Right lobe of liver (tissue), 4 donors: ENCODE measurements around the gene FGGY.

ENCODE experiments used
- POLR2A ChIP-seq: fragments of 450-650 bp; IDR thresholded peaks from one replicate; pipeline ENCODE4 v1.6.1; 2017; ENCODE audit warnings: antibody characterized with exemption, mild to moderate bottlenecking
- TF ChIP-seq, protein P1 (sequence below), 4 donors: fragments of 200-600 bp in 3 of 4; fragments of 450-650 bp in 1 of 4; IDR thresholded peaks; one replicate each; pipeline versions ENCODE4 v1.5.1 to v1.8.0; 2016 to 2022; ENCODE audit warnings: antibody characterized with exemption in 4 of 4, mild to moderate bottlenecking in 2 of 4
- donor health status: DM: no; HTN: no; CAD: no.
- donor health status: DM: no; HTN: no; CAD: no.
- donor health status: DM: no; HTN: yes; CAD: no.

DNA sequence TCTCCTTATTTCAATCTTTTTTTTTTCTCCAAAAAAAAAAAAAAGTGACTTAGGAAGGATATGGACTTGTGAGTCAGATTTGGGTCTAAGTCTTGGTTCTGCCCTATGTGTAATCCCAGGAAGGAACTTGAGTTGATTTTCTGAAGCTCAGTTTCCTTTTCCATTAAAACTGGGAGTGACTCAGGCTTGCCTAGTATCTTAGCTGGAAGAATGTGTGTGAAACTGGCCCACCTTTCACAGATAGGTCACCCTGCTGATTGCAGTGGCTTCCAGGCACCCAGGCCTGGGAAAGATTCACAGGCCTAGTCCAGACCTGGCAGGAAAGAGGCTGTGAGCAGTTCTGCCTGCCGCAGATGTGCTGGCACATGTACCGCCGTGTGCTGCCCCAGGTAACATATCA is 299.5 kb downstream of the FGGY start:
- no peak for TF ChIP-seq POLR2A
- TF ChIP-seq, protein P1, sequence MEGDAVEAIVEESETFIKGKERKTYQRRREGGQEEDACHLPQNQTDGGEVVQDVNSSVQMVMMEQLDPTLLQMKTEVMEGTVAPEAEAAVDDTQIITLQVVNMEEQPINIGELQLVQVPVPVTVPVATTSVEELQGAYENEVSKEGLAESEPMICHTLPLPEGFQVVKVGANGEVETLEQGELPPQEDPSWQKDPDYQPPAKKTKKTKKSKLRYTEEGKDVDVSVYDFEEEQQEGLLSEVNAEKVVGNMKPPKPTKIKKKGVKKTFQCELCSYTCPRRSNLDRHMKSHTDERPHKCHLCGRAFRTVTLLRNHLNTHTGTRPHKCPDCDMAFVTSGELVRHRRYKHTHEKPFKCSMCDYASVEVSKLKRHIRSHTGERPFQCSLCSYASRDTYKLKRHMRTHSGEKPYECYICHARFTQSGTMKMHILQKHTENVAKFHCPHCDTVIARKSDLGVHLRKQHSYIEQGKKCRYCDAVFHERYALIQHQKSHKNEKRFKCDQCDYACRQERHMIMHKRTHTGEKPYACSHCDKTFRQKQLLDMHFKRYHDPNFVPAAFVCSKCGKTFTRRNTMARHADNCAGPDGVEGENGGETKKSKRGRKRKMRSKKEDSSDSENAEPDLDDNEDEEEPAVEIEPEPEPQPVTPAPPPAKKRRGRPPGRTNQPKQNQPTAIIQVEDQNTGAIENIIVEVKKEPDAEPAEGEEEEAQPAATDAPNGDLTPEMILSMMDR (IDR thresholded peaks at IDR 0.05): no peak
